Measurements from ENCODE around the gene SULT1A2. TPM values are rescaled to one million over a fixed set of nuclear protein-coding genes. Genes with fewer than 3 reads are reported as not detected.
"Not testable (repeated sequence)": the region's sequence is repeated elsewhere in the genome, so short reads cannot be mapped to it uniquely, and the experiment has no call there.

The SULT1A2 gene
- 1.0 TPM for polyA plus RNA-seq (2012; ENCODE audit: insufficient read depth, insufficient read length, low read depth)

DNA sequence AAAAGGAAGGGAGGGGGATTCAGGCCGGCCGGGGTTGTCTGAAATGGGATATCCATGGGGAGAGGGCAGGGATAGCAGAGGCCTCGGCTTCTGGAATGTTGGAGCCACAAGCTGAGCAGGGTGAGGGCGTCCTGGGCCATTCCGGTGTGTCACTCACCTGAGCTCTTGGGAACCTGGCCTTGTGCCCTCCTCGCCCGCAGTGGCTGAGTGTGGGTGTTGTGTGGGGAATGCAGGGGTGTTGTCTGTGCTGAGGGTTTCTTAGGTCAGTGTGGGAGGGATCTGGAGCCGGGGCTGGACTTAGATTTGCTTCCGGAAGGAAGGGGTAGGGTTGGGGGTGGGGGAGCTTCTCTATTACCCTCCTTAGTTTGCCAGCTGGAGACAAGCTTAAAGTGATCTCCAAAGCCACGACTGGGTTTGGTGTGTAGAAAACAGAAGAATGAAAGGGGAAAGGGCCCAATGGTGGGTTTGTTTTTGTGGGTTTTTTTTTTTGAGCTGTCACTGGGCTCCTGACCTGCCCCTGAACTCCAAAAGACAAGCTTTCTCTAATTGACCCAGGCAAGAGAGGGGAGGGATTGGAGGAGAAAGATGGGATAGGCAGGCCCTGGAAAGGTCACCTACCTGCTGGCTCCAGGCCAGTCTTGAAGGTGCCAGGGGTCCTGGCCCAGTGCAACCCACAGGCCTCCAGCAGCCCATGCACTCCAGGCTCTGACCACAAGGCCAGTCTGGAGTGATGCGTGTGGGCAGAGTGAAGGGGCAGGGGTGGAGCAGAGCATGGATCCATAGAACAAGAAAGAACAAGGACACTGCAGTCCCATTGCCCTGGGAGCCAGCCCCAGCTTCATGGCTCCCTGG lies at the start of gene SULT1A2:
TSS of gene SULT1A2 (minus strand) at position 211 of the 852 bp plus-strand sequence. CDS start 1,120 bp downstream, outside the sequence.
- Histone ChIP-seq H3K36me3 (no peaks in the 10 kb centered on the region), H3K9me3 (no peaks in the 10 kb centered on the region), H3K4me3 (ENCODE audit: low read depth, low read length) (no peak within 1 kb of the TSS), H3K4me1 (no peaks in the 10 kb centered on the region), H3K27me3 (no peaks in the 10 kb centered on the region)
- TF ChIP-seq, protein P1, sequence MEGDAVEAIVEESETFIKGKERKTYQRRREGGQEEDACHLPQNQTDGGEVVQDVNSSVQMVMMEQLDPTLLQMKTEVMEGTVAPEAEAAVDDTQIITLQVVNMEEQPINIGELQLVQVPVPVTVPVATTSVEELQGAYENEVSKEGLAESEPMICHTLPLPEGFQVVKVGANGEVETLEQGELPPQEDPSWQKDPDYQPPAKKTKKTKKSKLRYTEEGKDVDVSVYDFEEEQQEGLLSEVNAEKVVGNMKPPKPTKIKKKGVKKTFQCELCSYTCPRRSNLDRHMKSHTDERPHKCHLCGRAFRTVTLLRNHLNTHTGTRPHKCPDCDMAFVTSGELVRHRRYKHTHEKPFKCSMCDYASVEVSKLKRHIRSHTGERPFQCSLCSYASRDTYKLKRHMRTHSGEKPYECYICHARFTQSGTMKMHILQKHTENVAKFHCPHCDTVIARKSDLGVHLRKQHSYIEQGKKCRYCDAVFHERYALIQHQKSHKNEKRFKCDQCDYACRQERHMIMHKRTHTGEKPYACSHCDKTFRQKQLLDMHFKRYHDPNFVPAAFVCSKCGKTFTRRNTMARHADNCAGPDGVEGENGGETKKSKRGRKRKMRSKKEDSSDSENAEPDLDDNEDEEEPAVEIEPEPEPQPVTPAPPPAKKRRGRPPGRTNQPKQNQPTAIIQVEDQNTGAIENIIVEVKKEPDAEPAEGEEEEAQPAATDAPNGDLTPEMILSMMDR (IDR thresholded peaks at IDR 0.05; ENCODE audit: low read depth, low read length): no peak
- DNase-seq: no peak

DNA sequence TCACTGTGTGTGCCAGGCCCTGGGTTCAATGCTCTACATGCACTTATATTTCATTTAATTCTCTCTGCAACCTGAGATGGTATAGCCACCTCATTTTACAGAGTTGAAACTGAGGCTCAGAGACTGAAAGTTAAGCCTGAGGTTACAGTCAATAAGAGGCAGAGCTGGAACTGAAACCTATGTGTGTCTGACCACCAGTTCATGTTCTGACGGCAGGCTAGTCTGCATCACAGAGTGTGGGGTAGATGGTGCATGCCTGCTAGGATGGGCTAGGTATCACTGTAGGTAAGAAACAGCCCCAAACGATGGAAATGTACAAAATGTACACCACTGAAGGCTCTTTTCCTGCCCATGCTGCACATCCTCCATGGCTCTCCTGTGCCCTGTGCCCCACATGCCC lies 43.1 kb upstream of the SULT1A2 start:
- not testable (repeated sequence) for H3K4me3 ChIP-seq (ENCODE audit: low read depth, low read length); H3K4me1 ChIP-seq; DNase-seq; H3K9me3 ChIP-seq; H3K27me3 ChIP-seq; H3K36me3 ChIP-seq

DNA sequence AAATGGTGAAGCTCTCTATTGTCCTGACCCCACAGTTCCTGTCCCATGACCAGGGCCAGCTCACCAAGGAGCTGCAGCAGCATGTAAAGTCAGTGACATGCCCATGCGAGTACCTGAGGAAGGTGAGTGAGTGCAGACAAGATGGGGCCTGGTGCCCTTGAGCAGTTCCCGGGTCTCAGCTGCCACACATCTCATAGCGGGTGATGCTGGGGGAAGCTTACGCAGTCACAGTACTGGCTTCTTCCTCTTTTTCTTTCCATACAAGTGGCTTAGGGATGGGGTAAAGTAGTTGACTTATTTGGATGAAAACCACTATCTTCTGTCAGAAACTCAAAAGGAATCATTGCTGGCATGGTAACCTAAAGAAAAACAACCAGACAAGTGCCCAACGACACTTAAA lies 41.5 kb upstream of the SULT1A2 start:
- H3K4me1 ChIP-seq; H3K4me3 ChIP-seq (ENCODE audit: low read depth, low read length); H3K9me3 ChIP-seq; DNase-seq; H3K27me3 ChIP-seq; H3K36me3 ChIP-seq: not testable (repeated sequence)

DNA sequence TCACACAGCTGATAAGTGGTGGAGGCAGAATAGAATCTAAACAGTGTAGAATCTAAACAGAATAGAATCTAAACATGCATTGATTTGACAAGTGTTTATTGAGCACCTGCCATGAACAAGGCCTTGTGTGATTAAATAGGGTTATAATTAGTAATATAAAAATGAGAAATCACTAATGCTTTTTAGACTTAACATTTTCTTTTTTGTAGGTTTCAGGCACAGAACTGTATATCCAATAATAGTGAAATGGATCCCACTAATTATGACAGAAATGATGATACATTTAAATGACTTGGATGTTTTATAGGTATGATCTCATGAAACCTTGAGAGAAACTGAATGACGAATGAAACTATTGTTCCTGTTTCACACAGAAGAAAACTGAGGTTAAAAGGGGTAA lies 40.9 kb upstream of the SULT1A2 start, which contains the start of gene NPIPB8:
TSS of gene NPIPB8 (plus strand) at position 301 of the 400 bp plus-strand sequence. CDS start 296 bp downstream, outside the sequence.
- H3K27me3 ChIP-seq; H3K4me1 ChIP-seq; H3K36me3 ChIP-seq; H3K4me3 ChIP-seq (ENCODE audit: low read depth, low read length); H3K9me3 ChIP-seq; DNase-seq: not testable (repeated sequence)

DNA sequence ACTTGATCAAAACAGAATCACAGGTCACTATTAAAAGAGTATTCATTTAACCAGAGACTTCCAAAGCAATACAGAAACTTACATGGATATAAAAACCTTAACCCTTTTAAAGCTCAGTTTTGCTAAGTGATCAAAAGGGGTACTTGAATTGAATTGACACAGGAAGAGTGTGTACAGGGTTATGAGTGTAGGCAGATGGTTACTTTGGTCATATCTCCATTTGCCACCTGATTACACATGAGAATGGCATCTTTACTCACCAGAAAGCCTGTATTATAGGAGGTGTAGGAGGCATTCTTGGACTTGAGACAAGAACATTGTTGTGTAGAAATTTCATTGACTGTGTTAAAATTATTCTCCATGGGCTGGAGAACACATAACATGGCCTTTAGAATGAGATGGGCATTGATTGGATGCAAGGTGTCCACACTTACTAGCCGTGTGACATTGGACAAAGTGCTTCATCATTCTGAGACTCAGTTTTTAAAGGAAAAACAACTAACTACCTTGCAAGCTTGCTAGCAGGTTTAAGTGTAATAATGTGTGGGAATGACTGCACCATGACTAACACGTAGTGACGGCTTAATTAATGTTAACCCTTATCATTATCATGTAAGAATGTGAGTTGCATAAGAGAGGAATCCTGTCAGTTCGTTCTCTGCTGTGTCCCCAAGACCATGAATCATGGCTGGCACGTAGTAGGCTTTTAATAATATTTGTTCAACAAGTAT lies 39.4 kb upstream of the SULT1A2 start:
- not testable (repeated sequence) for H3K36me3 ChIP-seq, DNase-seq

DNA sequence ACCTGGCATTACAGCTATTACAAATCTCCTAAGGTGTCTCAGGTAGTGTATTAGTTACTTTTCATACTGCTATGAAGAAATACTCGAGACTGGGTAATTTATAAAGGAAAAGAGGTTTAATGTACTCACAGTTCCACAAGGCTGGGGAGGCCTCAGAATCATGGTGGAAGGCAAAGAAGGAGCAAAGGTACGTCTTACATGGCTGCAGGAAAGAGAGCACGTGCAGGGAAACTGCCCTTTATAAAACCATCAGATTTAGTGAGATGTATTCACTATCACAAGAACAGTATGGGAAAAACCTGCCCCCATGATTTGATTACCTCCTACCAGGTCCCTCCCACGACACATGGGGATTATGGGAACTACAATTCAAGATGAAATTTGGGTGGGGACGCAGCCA lies 34.1 kb upstream of the SULT1A2 start:
- H3K4me1 ChIP-seq; H3K27me3 ChIP-seq; H3K4me3 ChIP-seq (ENCODE audit: low read depth, low read length); H3K36me3 ChIP-seq; H3K9me3 ChIP-seq; DNase-seq: not testable (repeated sequence)

More for the DNA sequence above, 39.4 kb upstream of the SULT1A2 start:
- not testable (repeated sequence) for H3K4me3 ChIP-seq (ENCODE audit: low read depth, low read length); H3K4me1 ChIP-seq; H3K27me3 ChIP-seq; H3K9me3 ChIP-seq

DNA sequence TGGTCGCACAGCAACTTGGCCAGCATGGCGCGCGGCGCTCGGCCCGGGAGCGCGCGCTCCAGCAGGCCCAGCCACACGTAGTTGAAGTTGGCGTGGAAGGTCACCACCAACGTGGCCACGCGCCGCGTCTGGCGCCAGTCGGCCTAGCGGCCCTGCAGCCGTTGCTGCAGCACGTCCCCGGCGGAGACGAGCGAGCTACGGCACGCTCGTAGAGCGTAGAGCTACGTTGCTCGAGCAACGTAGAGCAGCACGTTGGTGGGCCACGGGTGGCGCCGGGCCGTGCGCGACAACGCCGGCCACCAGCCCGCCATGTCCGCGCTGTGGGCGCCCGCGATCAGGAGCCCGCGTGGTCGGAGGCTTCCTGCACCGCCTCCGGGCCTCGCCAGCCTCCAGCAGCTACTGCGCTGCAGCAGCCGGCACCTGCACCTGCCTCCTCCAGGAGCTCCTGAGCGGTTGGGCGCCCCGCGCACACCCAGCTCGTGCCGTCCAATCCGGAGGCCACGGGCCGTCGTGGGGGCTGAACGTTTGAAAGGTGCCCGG lies 26.4 kb upstream of the SULT1A2 start:
- Histone ChIP-seq H3K27me3 (no peaks in the 10 kb centered on the region), H3K36me3 (no peaks in the 10 kb centered on the region), H3K4me3 (ENCODE audit: low read depth, low read length) (no peak overlapping the region), H3K9me3 (no peaks in the 10 kb centered on the region), H3K4me1 (no peaks in the 10 kb centered on the region)
- DNase-seq: no peak
- TF ChIP-seq, protein P1 (IDR thresholded peaks at IDR 0.05; ENCODE audit: low read depth, low read length): no peak

DNA sequence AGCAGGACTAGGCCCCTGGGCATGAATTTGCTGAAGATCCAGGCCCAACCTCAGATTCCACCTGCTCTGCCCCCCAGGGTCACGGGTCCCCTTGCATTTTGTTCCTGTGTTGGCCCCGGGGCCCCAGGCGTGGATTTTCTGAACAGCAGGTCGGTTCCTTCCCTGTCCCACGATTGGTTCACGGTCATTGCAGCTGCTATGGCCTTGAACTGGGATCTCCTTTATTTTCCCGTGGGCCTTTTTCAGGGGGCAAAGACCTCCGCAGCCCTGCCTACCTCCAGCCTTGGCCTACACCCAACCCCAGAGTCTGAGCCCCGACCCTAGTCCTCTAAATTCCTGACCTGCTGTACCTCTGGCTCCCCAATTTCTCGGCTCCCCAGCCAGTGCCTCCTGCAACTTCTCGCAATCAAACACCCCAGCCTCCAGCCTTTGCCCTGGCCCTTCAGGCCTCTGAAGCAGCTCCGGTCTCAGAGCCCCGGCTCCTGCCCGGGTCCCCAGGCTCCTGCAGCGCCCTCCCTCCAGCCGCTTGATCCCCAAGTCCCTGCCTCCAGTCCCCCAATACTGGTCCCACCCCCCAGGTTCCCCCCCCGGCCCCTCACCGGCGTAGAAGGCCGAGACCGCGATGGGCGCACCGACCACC lies 25.8 kb upstream of the SULT1A2 start:
- H3K36me3 ChIP-seq; H3K4me1 ChIP-seq; H3K27me3 ChIP-seq; H3K9me3 ChIP-seq; H3K4me3 ChIP-seq (ENCODE audit: low read depth, low read length); DNase-seq: not testable (repeated sequence)
